Measurements from ENCODE around the gene TNN.

DNA sequence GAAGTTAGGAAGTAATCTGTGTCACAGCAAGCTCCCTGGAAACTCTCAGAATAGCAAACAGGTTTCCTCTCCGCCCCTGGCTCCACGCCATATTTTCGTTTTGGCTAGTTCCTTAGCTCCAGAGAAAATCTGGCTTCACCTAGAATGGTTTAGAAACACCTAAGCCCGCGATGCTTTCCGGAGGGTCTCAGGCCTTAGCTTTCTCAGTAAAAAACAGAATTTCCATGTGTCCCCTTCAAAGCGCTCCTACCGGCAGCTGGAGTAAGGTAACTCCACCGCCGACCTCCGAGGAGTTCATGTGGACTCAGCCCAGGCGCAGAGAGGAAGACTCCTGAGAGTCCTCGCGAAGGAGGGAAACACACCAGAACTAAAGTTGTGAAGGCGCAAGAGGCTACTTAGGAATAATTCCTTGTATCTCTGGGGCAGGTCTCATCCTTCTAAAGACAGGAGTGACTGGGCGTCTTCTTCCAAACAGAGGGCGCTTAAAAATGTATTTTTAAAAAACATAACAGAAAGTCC is 124.5 kb downstream of the TNN start:
- TF ChIP-seq, protein P1, sequence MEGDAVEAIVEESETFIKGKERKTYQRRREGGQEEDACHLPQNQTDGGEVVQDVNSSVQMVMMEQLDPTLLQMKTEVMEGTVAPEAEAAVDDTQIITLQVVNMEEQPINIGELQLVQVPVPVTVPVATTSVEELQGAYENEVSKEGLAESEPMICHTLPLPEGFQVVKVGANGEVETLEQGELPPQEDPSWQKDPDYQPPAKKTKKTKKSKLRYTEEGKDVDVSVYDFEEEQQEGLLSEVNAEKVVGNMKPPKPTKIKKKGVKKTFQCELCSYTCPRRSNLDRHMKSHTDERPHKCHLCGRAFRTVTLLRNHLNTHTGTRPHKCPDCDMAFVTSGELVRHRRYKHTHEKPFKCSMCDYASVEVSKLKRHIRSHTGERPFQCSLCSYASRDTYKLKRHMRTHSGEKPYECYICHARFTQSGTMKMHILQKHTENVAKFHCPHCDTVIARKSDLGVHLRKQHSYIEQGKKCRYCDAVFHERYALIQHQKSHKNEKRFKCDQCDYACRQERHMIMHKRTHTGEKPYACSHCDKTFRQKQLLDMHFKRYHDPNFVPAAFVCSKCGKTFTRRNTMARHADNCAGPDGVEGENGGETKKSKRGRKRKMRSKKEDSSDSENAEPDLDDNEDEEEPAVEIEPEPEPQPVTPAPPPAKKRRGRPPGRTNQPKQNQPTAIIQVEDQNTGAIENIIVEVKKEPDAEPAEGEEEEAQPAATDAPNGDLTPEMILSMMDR (optimal IDR thresholded peaks at IDR 0.05 in 1 of 3, IDR thresholded peaks at IDR 0.05 in 1 of 3, conservative IDR thresholded peaks at IDR 0.05 in 1 of 3; ENCODE audit: extremely low read depth in 1 of 3, insufficient read depth in 2 of 3, low read length in 3 of 3), result no peak
- TF ChIP-seq EZH2 (IDR thresholded peaks at IDR 0.05; ENCODE audit: low read length), result no peak

All from keratinocyte (primary cell).